GM10266 (cell line): Measurements from ENCODE around the gene PRC1.
A peak's percentile ranks its signal among the peaks of the same experiment; 100 is the strongest.

ENCODE experiments used
- DNase-seq: peaks from one replicate; pipeline ENCODE4 v3.0.0; 2012; ENCODE audit errors: extremely low spot score
- TF ChIP-seq, protein P1 (sequence below): IDR thresholded peaks from 2 replicates; pipeline ENCODE4 v1.5.1; 2012; ENCODE audit warnings: mild to moderate bottlenecking, low read depth; ENCODE audit not compliant: control insufficient read depth, insufficient read depth; ENCODE audit errors: missing control alignments

PRC1 gene

DNA sequence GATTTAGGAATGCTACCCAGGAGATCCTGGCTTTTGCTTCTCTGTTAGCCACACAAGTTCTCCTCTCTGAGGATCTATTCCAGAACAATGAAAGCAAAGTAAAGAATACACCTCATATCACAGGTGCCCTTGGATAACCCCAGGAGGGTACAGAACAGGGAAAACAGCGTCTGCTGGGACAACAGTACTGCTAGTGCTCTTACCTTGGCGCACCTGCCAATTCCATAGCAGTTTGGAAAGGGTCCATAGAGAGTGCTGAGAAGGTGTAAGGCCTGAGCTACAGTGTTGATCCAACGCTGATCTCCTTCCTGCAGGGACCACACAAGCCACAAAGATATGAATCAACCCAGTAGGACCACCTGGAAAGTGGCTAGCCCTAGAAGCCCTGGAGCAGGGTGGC lies 12.9 kb upstream of the PRC1 start:
- TF ChIP-seq, protein P1, sequence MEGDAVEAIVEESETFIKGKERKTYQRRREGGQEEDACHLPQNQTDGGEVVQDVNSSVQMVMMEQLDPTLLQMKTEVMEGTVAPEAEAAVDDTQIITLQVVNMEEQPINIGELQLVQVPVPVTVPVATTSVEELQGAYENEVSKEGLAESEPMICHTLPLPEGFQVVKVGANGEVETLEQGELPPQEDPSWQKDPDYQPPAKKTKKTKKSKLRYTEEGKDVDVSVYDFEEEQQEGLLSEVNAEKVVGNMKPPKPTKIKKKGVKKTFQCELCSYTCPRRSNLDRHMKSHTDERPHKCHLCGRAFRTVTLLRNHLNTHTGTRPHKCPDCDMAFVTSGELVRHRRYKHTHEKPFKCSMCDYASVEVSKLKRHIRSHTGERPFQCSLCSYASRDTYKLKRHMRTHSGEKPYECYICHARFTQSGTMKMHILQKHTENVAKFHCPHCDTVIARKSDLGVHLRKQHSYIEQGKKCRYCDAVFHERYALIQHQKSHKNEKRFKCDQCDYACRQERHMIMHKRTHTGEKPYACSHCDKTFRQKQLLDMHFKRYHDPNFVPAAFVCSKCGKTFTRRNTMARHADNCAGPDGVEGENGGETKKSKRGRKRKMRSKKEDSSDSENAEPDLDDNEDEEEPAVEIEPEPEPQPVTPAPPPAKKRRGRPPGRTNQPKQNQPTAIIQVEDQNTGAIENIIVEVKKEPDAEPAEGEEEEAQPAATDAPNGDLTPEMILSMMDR = no peak
- no peak for DNase-seq

DNA sequence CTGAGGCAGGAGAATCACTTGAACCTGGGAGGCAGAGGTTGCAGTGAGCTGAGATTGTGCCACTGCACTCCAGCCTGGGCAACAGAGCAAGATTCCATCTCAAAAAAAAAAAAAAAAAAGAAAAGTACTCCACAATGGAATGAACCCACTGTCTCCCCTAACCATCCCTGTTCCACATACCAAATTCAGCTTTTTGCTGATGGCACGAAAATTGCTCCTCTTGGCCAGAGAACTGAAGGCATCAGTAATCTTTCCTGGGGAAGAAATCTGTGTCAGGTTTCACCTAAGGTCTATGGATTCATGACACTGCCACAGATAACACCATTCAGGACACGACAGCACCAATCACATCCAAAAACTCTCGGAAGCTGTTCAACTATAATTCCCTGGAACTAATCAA lies 6.9 kb upstream of the PRC1 start:
- TF ChIP-seq, protein P1 = no peak
- DNase-seq = no peak

GRCh38 chr15:90998737-90999136 lies 4.4 kb upstream of the PRC1 start:
- TF ChIP-seq, protein P1 = no peak
- DNase-seq = no peak

GRCh38 chr15:90994059-90994416 lies 297 bp downstream of the PRC1 start:
- TF ChIP-seq, protein P1 = no peak

DNA sequence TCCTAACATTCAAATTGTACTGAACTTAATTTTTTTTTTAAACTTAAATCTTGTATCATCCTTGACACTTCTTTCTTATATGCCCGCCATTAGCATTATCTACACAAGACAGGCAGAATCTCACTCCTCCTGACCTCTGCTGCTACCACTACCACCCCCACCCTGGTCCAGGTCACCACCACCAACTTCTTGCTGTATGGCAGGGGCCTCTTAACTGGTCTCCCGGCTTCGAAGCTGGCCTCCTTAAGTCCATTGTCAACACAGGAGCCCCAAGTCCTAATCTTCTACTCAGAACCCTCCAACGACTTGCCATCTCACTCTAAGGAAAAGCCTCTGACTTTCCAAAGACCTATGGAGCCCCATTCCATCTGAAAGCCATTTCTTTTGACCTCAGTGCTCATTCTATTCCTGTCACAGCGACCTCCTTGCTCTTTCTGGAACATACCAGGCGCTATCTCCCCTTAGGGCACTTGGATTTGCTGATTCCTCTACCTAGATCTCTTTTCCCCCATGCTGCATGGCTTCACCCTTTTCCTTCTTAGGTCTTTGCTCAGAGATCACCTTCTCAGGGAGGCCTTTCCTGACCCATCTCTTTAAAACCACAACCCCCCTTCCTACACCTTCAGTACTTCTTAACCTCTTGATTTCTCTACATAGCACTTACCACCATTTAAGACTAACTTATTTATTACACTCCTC lies 2.6 kb downstream of the PRC1 start:
- TF ChIP-seq, protein P1 = no peak
- no peak for DNase-seq

More at GRCh38 chr15:90994059-90994416, 297 bp downstream of the PRC1 start:
- peak; percentile 29 for DNase-seq

- TF ChIP-seq, protein P1 = no peak
- no peak for DNase-seq
Measured at GRCh38 chr15:90990446-90990845, 3.9 kb downstream of the PRC1 start.

- no peak for DNase-seq
- TF ChIP-seq, protein P1 = no peak
Measured at GRCh38 chr15:90989040-90989768, 5.1 kb downstream of the PRC1 start.
